A549 (cell line): ENCODE data around the gene GRM4. TPM values are rescaled to one million over a fixed set of nuclear protein-coding genes. Genes with fewer than 3 reads are reported as not detected.

Source experiments
- ATAC-seq, 2 experiments: fragments of 200-7000 bp in 1 of 2; fragments of >200 bp in 1 of 2; cut with Nextera tagmentation in 1 of 2; cut with Tn5 transposase in 1 of 2; 3 replicates each; pipeline versions ENCODE4 v1.8.0 to v1.9.1; 2018 to 2020; ENCODE audit warnings: mild to moderate bottlenecking in 1 of 2, moderate library complexity in 1 of 2
- CTCF ChIA-PET: fragments of 300-600 bp; sonication (Branson Sonifier 250); formaldehyde crosslinking; extraction: SDS; loops from one replicate; lab custom pipeline; 2021; ENCODE audit warnings: antibody characterized with exemption, inconsistent platforms; lab: Yijun Ruan, JAX
- POLR2A ChIA-PET: fragments of 350-600 bp; formaldehyde crosslinking; extraction: SDS; loops from one replicate; lab custom pipeline; 2021; ENCODE audit warnings: antibody characterized with exemption, inconsistent platforms; lab: Yijun Ruan, JAX
- DNase-seq, 2 experiments: peaks; one replicate each; pipeline versions ENCODE4 v3.0.0 to v3.0.0-alpha.2; 2011 to 2016; ENCODE audit warnings: low read depth in 1 of 2, low spot score in 1 of 2
- FAIRE-seq: peaks from 2 replicates; lab custom pipeline; 2011; peaks lifted over from hg19 to GRCh38; lab: Jason Lieb, UNC
- H3K27ac ChIP-seq, 2 experiments: fragments of >200 bp; sonication (Bioruptor Twin); formaldehyde crosslinking; 3 replicates each; pipeline ENCODE4 v1.5.1; 2016 to 2017
- H3K4me1 ChIP-seq: fragments of >200 bp; sonication (Bioruptor Twin); formaldehyde crosslinking; 3 replicates; pipeline ENCODE4 v1.6.1; 2016
- H3K4me2 ChIP-seq: fragments of >200 bp; sonication (Bioruptor Twin); formaldehyde crosslinking; 3 replicates; pipeline ENCODE4 v1.6.1; 2016
- H3K4me3 ChIP-seq: fragments of >200 bp; sonication (Bioruptor Twin); formaldehyde crosslinking; 3 replicates; pipeline ENCODE4 v1.5.1; 2016
- H3K9me3 ChIP-seq: fragments of >200 bp; sonication (Bioruptor Twin); formaldehyde crosslinking; 3 replicates; pipeline ENCODE4 v1.6.1; 2016
- ATOH8 ChIP-seq: fragments of 250-450 bp; sonication (Bioruptor Pico); IDR thresholded peaks from 2 replicates; pipeline ENCODE4 v1.5.0; 2020; ENCODE audit warnings: low read depth, mild to moderate bottlenecking, moderate library complexity
- CBX2 ChIP-seq: fragments of 200-600 bp; sonication (generic); IDR thresholded peaks from 2 replicates; pipeline ENCODE4 v1.6.1; 2016; ENCODE audit warnings: low read depth, mild to moderate bottlenecking, borderline replicate concordance
- CBX8 ChIP-seq: fragments of 200-600 bp; sonication (generic); IDR thresholded peaks from 2 replicates; pipeline ENCODE4 v1.6.1; 2016
- CHD2 ChIP-seq: fragments of 150-350 bp; IDR thresholded peaks from 2 replicates; pipeline ENCODE4 v1.6.1; 2014; ENCODE audit warnings: low read length; ENCODE audit not compliant: partially characterized antibody
- CHD4 ChIP-seq: fragments of 200-600 bp; sonication (generic); IDR thresholded peaks from 2 replicates; pipeline ENCODE4 v1.6.1; 2016; ENCODE audit warnings: antibody characterized with exemption, mild to moderate bottlenecking, borderline replicate concordance
- CTCF ChIP-seq: fragments of >200 bp; sonication (Bioruptor Twin); formaldehyde crosslinking; IDR thresholded peaks from 3 replicates; pipeline ENCODE4 v1.5.1; 2016
- EP300 ChIP-seq, 2 experiments: fragments of >200 bp; sonication (Bioruptor Twin); formaldehyde crosslinking; IDR thresholded peaks; 2 replicates in 1 of 2; 3 replicates in 1 of 2; pipeline ENCODE4 v1.6.1; 2016 to 2017
- FOSB ChIP-seq: fragments of 250-450 bp; sonication (Bioruptor Pico); IDR thresholded peaks from 2 replicates; pipeline ENCODE4 v1.5.0; 2020; ENCODE audit warnings: mild to moderate bottlenecking, moderate library complexity
- HES2 ChIP-seq: fragments of >200 bp; sonication (Bioruptor Twin); formaldehyde crosslinking; IDR thresholded peaks from 2 replicates; pipeline ENCODE4 v1.6.1; 2016
- JUN ChIP-seq, 2 experiments: fragments of >200 bp; sonication (Bioruptor Twin); formaldehyde crosslinking; IDR thresholded peaks; 2 replicates in 1 of 2; 3 replicates in 1 of 2; pipeline ENCODE4 v1.6.1; 2016 to 2017
- KDM1A ChIP-seq: fragments of 200-600 bp; sonication (generic); IDR thresholded peaks from 2 replicates; pipeline ENCODE4 v1.6.1; 2016; ENCODE audit warnings: low read depth, mild to moderate bottlenecking
- MYC ChIP-seq: IDR thresholded peaks from 2 replicates; pipeline ENCODE4 v1.6.1; 2012; ENCODE audit warnings: mild to moderate bottlenecking, inconsistent platforms, low read length, improper control_type of control experiment, borderline replicate concordance
- RNF2 ChIP-seq: fragments of 200-600 bp; sonication (generic); IDR thresholded peaks from 2 replicates; pipeline ENCODE4 v1.6.1; 2016; ENCODE audit warnings: low read depth, mild to moderate bottlenecking, antibody characterized with exemption, moderate library complexity, borderline replicate concordance
- SMC3 ChIP-seq: fragments of >200 bp; sonication (Bioruptor Twin); formaldehyde crosslinking; IDR thresholded peaks from 3 replicates; pipeline ENCODE4 v1.6.1; 2018; ENCODE audit warnings: inconsistent platforms
- TFCP2L1 ChIP-seq: fragments of 250-450 bp; sonication (Bioruptor Pico); IDR thresholded peaks from 2 replicates; pipeline ENCODE4 v1.5.0; 2021; ENCODE audit warnings: mild to moderate bottlenecking
- ZC3H11A ChIP-seq: fragments of 450-650 bp; IDR thresholded peaks from 2 replicates; pipeline ENCODE4 v1.6.1; 2014; ENCODE audit warnings: antibody characterized with exemption, mild to moderate bottlenecking
- ZFP36 ChIP-seq: fragments of 450-650 bp; IDR thresholded peaks from 2 replicates; pipeline ENCODE4 v1.6.1; 2014; ENCODE audit warnings: borderline replicate concordance; ENCODE audit not compliant: partially characterized antibody
- WGBS: methylation state at CpG from one replicate; pipeline ENCODE4 v1.1.6; 2017; ENCODE audit errors: missing lambda C conversion rate; 5-methylcytosine and 5-hydroxymethylcytosine counted together
- polyA plus RNA-seq, 4 experiments: library from polyadenylated mRNA; depleted of rRNA in 3 of 4; stranded (reverse); fragments of >200 nt; fragmentation: RNase III in 1 of 4; extraction: RNeasy Plus Mini Kit Qiagen cat#74134 plus additional on column Dnase treatment in 1 of 4; gene quantifications; 2 replicates in 3 of 4; 3 replicates in 1 of 4; pipeline ENCODE4 v1.2.3, GENCODE V29; 2011 to 2017

The GRM4 gene
- polyA plus RNA-seq, 2 of the 4 experiments (the other 2 are of a cell fraction), result 0.05 TPM

GRCh38 chr6:34143196-34143883 is 2.5 kb downstream of the GRM4 start (continued):
- no peak for TF ChIP-seq CTCF
- TF ChIP-seq KDM1A, result no peak
- TF ChIP-seq FOSB, result no peak
- no peak for TF ChIP-seq ATOH8 (CRISPR knock-in tag)
- TF ChIP-seq MYC, result no peak
- no peak for TF ChIP-seq SMC3
- no peak for TF ChIP-seq CHD2
- TF ChIP-seq ZFP36, result no peak
- TF ChIP-seq, all 56 proteins: peak for 0

GRCh38 chr6:34142061-34142998 is 3.6 kb downstream of the GRM4 start:
- 79% methylated on average over 13 of the region's 29 CpGs for WGBS
- no peak for TF ChIP-seq MYC
- no peak for TF ChIP-seq CHD4
- TF ChIP-seq EP300 (IDR thresholded peaks at IDR 0.05), result no peak
- no peak for TF ChIP-seq TFCP2L1 (CRISPR knock-in tag)
- TF ChIP-seq SMC3, result no peak
- no peak for TF ChIP-seq CBX2
- TF ChIP-seq HES2, result no peak
- no peak for TF ChIP-seq CBX8
- TF ChIP-seq ZC3H11A, result no peak
- TF ChIP-seq JUN (IDR thresholded peaks at IDR 0.05), result no peak
- ChIA-PET POLR2A (no interaction called here), CTCF (interaction anchor here (0.6 to 2.1 kb wide), 7 partner anchors 9 to 371 kb away, joined by 3 to 11 read pairs (median 4); no protein-coding TSS in a partner anchor)
- DNase-seq, result no peak
- H3K27ac ChIP-seq, result no peak overlapping the region
- no peak for FAIRE-seq
- no peak overlapping the region for H3K4me3 ChIP-seq
- H3K9me3 ChIP-seq, result no peaks in the 10 kb centered on the region
- peaks cover 10% of the 10 kb centered on the region; the same call in 1 of the 3 replicates for H3K4me1 ChIP-seq
- no peak for ATAC-seq
- no peak overlapping the region for H3K4me2 ChIP-seq

- Histone ChIP-seq H3K9me3 (no peaks in the 10 kb centered on the region), H3K27ac (no peak overlapping the region), H3K4me1 (peaks cover 10% of the 10 kb centered on the region; the same call in 1 of the 3 replicates), H3K4me2 (no peak overlapping the region), H3K4me3 (no peak overlapping the region)
- WGBS, result 39% methylated on average over 5 of the region's 5 CpGs
- POLR2A ChIA-PET, result no interaction called here
- DNase-seq (no peak), FAIRE-seq (no peak), ATAC-seq (no peak)
- TF ChIP-seq RNF2 (no peak), TFCP2L1 (CRISPR knock-in tag) (no peak)
- CTCF ChIA-PET, result interaction anchor here (1.9 kb wide), 1 partner anchor 15 kb away, joined by 4 read pairs; no protein-coding TSS in a partner anchor
These were observed 5.8 kb downstream of the GRM4 start for GRCh38 chr6:34140075-34140474.
